Peyer's patch (tissue), 4 donors: ENCODE results near the gene KRTAP10-8.

Experiments used
- CTCF ChIP-seq, 6 experiments: fragments of 450-650 bp in 4 of 6; fragments of 200-600 bp in 2 of 6; sonication (generic) in 1 of 6; IDR thresholded peaks; one replicate each; pipeline ENCODE4 v1.5.1; 2017 to 2019; ENCODE audit warnings: antibody characterized with exemption in 6 of 6, mild to moderate bottlenecking in 3 of 6, moderate library complexity in 1 of 6
- POLR2A ChIP-seq, 2 donors: fragments of 450-650 bp; IDR thresholded peaks; one replicate each; pipeline ENCODE4 v1.5.1; 2017; ENCODE audit warnings: antibody characterized with exemption in 2 of 2, mild to moderate bottlenecking in 2 of 2, moderate library complexity in 2 of 2

GRCh38 chr21:44583089-44583799 is 28.6 kb upstream of the KRTAP10-8 start:
- TF ChIP-seq CTCF (IDR thresholded peaks at IDR 0.05) (no peak), POLR2A (IDR thresholded peaks at IDR 0.05) (no peak)
